ENCODE data around the gene MTHFSD. TPM values are rescaled to one million over a fixed set of nuclear protein-coding genes. Genes with fewer than 3 reads are reported as not detected.
A peak's percentile ranks its signal among the peaks of the same experiment; 100 is the strongest.

The MTHFSD gene
- total RNA-seq, 6 donors from 2014 or later = 13.8 to 39.8 (median 22.0) TPM

DNA sequence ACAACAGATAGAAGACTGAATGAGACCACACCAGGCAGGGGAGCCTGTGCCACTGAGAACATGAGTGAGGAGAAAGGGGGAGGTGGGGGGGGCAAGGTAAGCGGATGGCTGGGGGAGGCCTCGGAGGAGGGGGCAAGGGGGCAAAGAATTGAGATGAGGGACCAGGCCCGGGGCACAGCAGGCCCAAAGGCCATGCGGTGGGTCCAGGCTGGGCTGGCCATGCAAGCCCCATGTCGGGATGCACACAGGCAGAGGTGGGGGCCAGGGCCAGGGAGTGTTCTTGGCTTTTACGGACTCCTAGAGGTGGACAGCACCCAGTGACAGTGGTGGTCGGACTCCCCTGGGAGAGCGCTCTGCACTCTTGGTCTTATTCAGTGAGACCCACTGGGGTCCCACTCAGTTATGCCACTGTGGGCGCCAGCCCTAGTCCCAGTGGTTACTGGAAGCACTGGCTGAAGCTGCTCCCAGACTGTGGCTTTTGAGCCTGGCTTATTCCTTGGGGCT is 4.8 kb upstream of the MTHFSD start:
- H3K27me3 ChIP-seq = peaks cover 0 to 10% (median 5%) of the 10 kb centered on the region in 4 donors
- peak in 1 of 2 donors; percentile 60 for DNase-seq
- H3K4me3 ChIP-seq = no peak overlapping the region
- H3K4me1 ChIP-seq = peaks cover 9 to 19% (median 13%) of the 10 kb centered on the region in 4 donors
- no peaks in the 10 kb centered on the region for H3K9me3 ChIP-seq
- no peaks in the 10 kb centered on the region for H3K36me3 ChIP-seq
- 73 to 89% methylated on average over 5 to 9 of the region's 9 CpGs for WGBS, 2 donors
- ATAC-seq (ENCODE audit: low FRiP score in 2 of 2) = no peak
- TF ChIP-seq POLR2A (IDR thresholded peaks at IDR 0.05) (no peak), EP300 (IDR thresholded peaks at IDR 0.05) (no peak), POLR2AphosphoS5 (IDR thresholded peaks at IDR 0.05) (no peak)
- TF ChIP-seq, protein P1, sequence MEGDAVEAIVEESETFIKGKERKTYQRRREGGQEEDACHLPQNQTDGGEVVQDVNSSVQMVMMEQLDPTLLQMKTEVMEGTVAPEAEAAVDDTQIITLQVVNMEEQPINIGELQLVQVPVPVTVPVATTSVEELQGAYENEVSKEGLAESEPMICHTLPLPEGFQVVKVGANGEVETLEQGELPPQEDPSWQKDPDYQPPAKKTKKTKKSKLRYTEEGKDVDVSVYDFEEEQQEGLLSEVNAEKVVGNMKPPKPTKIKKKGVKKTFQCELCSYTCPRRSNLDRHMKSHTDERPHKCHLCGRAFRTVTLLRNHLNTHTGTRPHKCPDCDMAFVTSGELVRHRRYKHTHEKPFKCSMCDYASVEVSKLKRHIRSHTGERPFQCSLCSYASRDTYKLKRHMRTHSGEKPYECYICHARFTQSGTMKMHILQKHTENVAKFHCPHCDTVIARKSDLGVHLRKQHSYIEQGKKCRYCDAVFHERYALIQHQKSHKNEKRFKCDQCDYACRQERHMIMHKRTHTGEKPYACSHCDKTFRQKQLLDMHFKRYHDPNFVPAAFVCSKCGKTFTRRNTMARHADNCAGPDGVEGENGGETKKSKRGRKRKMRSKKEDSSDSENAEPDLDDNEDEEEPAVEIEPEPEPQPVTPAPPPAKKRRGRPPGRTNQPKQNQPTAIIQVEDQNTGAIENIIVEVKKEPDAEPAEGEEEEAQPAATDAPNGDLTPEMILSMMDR (IDR thresholded peaks at IDR 0.05) = no peak
- H3K27ac ChIP-seq = no peak overlapping the region

DNA sequence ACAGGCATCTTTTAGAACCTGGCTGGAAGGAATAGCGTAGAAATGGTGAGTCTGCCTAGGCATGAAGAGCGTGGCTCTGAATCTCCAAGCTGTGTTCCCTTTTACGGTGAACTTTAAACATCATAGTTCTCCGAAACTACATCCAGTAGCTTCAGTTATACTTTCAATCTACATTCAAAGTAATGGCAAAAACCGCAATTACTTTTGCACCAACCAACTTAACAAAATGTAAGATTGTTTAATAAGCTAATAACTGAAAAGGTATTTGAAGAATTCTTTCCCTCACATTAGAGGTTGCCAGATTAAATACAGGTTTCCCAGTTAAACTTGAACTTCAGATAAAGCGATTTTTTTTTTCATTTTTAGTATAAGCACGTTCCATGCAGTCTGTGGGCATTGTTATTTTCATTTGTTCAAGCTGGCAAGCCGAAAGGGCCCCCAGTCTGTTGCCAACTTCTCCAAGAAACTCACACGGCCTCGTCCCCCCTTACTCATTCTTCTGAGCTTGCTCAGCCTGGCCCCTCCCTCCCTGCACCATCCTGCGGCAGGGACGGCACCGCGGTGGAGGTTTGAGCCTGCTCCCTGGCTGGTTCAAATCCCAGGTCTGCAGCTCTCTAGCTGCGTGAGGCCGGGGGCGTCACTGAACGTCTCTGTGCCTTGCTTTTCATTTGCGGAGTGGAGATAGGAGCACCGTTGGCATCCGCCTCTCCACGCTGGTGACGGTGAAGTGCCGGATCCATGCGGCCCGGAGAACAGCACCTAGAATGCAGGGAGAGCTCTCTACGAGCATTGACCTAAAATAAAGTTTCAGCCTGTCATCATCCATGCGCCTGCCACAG is 3.5 kb upstream of the MTHFSD start:
- Histone ChIP-seq H3K36me3 (no peaks in the 10 kb centered on the region), H3K9me3 (no peaks in the 10 kb centered on the region), H3K27ac (no peak overlapping the region), H3K4me3 (no peak overlapping the region), H3K27me3 (no peaks in the 10 kb centered on the region), H3K4me1 (peaks cover 5 to 21% (median 14%) of the 10 kb centered on the region in 4 donors)
- WGBS, 2 donors = 62 to 68% methylated on average over 28 of the region's 28 CpGs
- peak in 1 of 2 donors; percentile 54 for DNase-seq
- TF ChIP-seq POLR2AphosphoS5 (IDR thresholded peaks at IDR 0.05) = no peak
- TF ChIP-seq EP300 (IDR thresholded peaks at IDR 0.05) = no peak
- TF ChIP-seq POLR2A (IDR thresholded peaks at IDR 0.05) = no peak
- TF ChIP-seq, protein P1 (IDR thresholded peaks at IDR 0.05) = no peak
- no peak for ATAC-seq (ENCODE audit: low FRiP score in 2 of 2)

DNA sequence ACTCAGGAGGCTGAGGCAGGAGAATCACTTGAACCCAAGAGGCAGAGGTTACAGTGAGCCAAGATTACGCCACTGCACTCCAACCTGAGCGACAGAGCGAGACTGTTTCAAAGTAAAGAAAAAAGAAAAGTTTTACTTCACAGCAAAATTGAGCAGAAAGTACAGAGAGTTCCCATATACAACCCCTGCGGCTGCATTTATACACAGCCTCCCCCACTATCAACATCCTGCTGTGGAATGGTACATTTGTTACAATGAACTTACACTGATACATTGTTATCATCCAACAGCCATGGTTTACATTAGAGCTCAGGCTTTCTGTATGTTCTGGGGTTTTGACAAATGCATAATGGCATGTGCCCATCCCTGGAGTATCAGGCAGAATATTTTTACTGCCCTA is 2.6 kb upstream of the MTHFSD start:
- Histone ChIP-seq H3K4me1 (peaks cover 5 to 21% (median 13%) of the 10 kb centered on the region in 4 donors), H3K4me3 (no peak overlapping the region), H3K27me3 (no peaks in the 10 kb centered on the region), H3K27ac (no peak overlapping the region), H3K36me3 (no peaks in the 10 kb centered on the region), H3K9me3 (no peaks in the 10 kb centered on the region)
- TF ChIP-seq, protein P1 (IDR thresholded peaks at IDR 0.05) = no peak
- no peak for TF ChIP-seq EP300 (IDR thresholded peaks at IDR 0.05)
- no peak for TF ChIP-seq POLR2A (IDR thresholded peaks at IDR 0.05)
- TF ChIP-seq POLR2AphosphoS5 (IDR thresholded peaks at IDR 0.05) = no peak
- DNase-seq (no peak), ATAC-seq (ENCODE audit: low FRiP score in 2 of 2) (no peak)
- 75 to 83% methylated on average over 4 of the region's 4 CpGs for whole genome bisulfite sequencing, 2 donors

DNA sequence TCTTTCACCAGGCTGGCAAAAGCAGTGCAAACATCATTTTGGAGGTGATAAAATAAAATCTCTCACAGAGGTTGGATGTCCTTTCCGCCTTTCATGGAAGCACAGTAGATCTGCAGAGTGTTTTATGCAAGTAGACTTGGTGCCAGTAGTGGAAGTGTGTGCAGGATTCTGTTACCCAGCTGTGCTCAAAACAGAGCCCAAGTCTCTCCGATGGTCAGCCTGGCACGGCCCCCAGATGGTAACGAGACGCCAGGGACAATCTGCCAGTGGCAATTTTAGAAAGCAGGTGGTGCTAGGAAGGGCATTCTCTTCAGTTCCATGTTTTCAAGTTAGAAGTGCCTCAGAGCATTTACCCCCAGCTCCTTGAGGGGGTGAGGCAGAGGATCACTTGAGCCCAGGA is 1.5 kb upstream of the MTHFSD start:
- Histone ChIP-seq H3K27ac (no peak overlapping the region), H3K4me1 (peaks cover 5 to 21% (median 13%) of the 10 kb centered on the region in 4 donors), H3K9me3 (no peaks in the 10 kb centered on the region), H3K27me3 (no peaks in the 10 kb centered on the region), H3K36me3 (peaks cover 0 to 7% (median 3%) of the 10 kb centered on the region in 4 donors), H3K4me3 (no peak overlapping the region)
- no peak for ATAC-seq (ENCODE audit: low FRiP score in 2 of 2)
- DNase-seq = no peak
- 62 to 69% methylated on average over 4 to 5 of the region's 5 CpGs for WGBS, 2 donors
- no peak for TF ChIP-seq EP300 (IDR thresholded peaks at IDR 0.05)
- TF ChIP-seq, protein P1 (IDR thresholded peaks at IDR 0.05) = no peak
- no peak for TF ChIP-seq POLR2AphosphoS5 (IDR thresholded peaks at IDR 0.05)
- no peak for TF ChIP-seq POLR2A (IDR thresholded peaks at IDR 0.05)
